OCI-M2 (cell line): ENCODE results near the gene TNFAIP8L1.

ENCODE experiments used
- DNase-seq: peaks from one replicate; lab custom pipeline; 2025; ENCODE audit not compliant: unreplicated experiment; lab: John Stamatoyannopoulos, UW

TNFAIP8L1 gene

GRCh38 chr19:4609878-4610511 lies 29.3 kb upstream of the TNFAIP8L1 start:
- no peak for DNase-seq

- DNase-seq = no peak
Observed at GRCh38 chr19:4613254-4613751, 26.0 kb upstream of the TNFAIP8L1 start.

- no peak for DNase-seq
Observed at GRCh38 chr19:4618019-4618418, 21.3 kb upstream of the TNFAIP8L1 start.

- no peak for DNase-seq
Observed at GRCh38 chr19:4619668-4620294, 19.5 kb upstream of the TNFAIP8L1 start.

GRCh38 chr19:4620675-4621074 lies 18.6 kb upstream of the TNFAIP8L1 start:
- no peak for DNase-seq

GRCh38 chr19:4622695-4623421 lies 16.5 kb upstream of the TNFAIP8L1 start:
- DNase-seq = no peak

- DNase-seq = no peak
Observed at GRCh38 chr19:4624301-4624700, 15.0 kb upstream of the TNFAIP8L1 start.

GRCh38 chr19:4624733-4625362 lies 14.5 kb upstream of the TNFAIP8L1 start:
- no peak for DNase-seq

- peak; percentile 62 for DNase-seq
Observed at GRCh38 chr19:4633140-4633967, 6.0 kb upstream of the TNFAIP8L1 start.

GRCh38 chr19:4635754-4636116 lies 3.6 kb upstream of the TNFAIP8L1 start:
- no peak for DNase-seq

- DNase-seq = no peak
Observed at GRCh38 chr19:4636151-4636717, 3.1 kb upstream of the TNFAIP8L1 start.

- no peak for DNase-seq
Observed at GRCh38 chr19:4636761-4637160, 2.6 kb upstream of the TNFAIP8L1 start.

GRCh38 chr19:4638317-4638716 lies 999 bp upstream of the TNFAIP8L1 start:
- no peak for DNase-seq

- DNase-seq = no peak
Observed at GRCh38 chr19:4639531-4640246, 373 bp downstream of the TNFAIP8L1 start.

GRCh38 chr19:4640247-4641000 lies 1.1 kb downstream of the TNFAIP8L1 start:
- no peak for DNase-seq

- DNase-seq = no peak
Observed at GRCh38 chr19:4641132-4641531, 1.8 kb downstream of the TNFAIP8L1 start.

- DNase-seq = no peak
Observed at GRCh38 chr19:4642625-4643024, 3.3 kb downstream of the TNFAIP8L1 start.

GRCh38 chr19:4645718-4646117 lies 6.4 kb downstream of the TNFAIP8L1 start:
- DNase-seq = no peak
